HG02970 (cell line): Measurements from ENCODE around the gene CXCL5.
"Not testable (repeated sequence)": the region's sequence is repeated elsewhere in the genome, so short reads cannot be mapped to it uniquely, and the experiment has no call there.

Experiments
- ATAC-seq: cut with Tn5 transposase; IDR thresholded peaks from one replicate; pipeline ENCODE4 v1.9.1; 2021; ENCODE audit warnings: mild to moderate bottlenecking, moderate library complexity, moderate number of reproducible peaks; ENCODE audit not compliant: unreplicated experiment, low FRiP score

The CXCL5 gene

GRCh38 chr4:73976716-73977115, 21.8 kb downstream of the CXCL5 start:
- ATAC-seq = no peak

- ATAC-seq = no peak
Measured at GRCh38 chr4:73976217-73976616, 22.3 kb downstream of the CXCL5 start.

GRCh38 chr4:73974352-73974751, 24.1 kb downstream of the CXCL5 start:
- ATAC-seq = no peak

GRCh38 chr4:73970945-73971344, 27.5 kb downstream of the CXCL5 start:
- no peak for ATAC-seq

- ATAC-seq = no peak
Measured at GRCh38 chr4:73970011-73970410, 28.5 kb downstream of the CXCL5 start.

GRCh38 chr4:73967866-73968265, 30.6 kb downstream of the CXCL5 start:
- no peak for ATAC-seq

GRCh38 chr4:73964862-73965611, 33.4 kb downstream of the CXCL5 start:
- ATAC-seq = no peak

- no peak for ATAC-seq
Measured at GRCh38 chr4:73962724-73963123, 35.8 kb downstream of the CXCL5 start.

- not testable (repeated sequence) for ATAC-seq
Measured at GRCh38 chr4:73959041-73959440, 39.4 kb downstream of the CXCL5 start.

GRCh38 chr4:73952352-73952751, 46.1 kb downstream of the CXCL5 start:
- no peak for ATAC-seq

GRCh38 chr4:73950376-73950920, 48.0 kb downstream of the CXCL5 start:
- ATAC-seq = not testable (repeated sequence)

- ATAC-seq = no peak
Measured at GRCh38 chr4:73948990-73949706, 49.3 kb downstream of the CXCL5 start.

GRCh38 chr4:73948291-73948690, 50.2 kb downstream of the CXCL5 start:
- no peak for ATAC-seq

GRCh38 chr4:73947239-73947985, 51.1 kb downstream of the CXCL5 start:
- ATAC-seq = no peak

GRCh38 chr4:73945674-73946449, 52.6 kb downstream of the CXCL5 start:
- ATAC-seq = no peak
